Fibroblast of upper back skin (primary cell): Measurements from ENCODE around the gene ZNF438.
A peak's percentile ranks its signal among the peaks of the same experiment; 100 is the strongest.

Experiments
- DNase-seq: peaks from one replicate; pipeline ENCODE4 v3.0.0-alpha.2; 2013

Gene ZNF438

GRCh38 chr10:30836406-30836805 is 195.3 kb downstream of the ZNF438 start:
- DNase-seq, result peak; percentile 48

GRCh38 chr10:30835146-30835545 is 196.5 kb downstream of the ZNF438 start:
- DNase-seq, result no peak

DNA sequence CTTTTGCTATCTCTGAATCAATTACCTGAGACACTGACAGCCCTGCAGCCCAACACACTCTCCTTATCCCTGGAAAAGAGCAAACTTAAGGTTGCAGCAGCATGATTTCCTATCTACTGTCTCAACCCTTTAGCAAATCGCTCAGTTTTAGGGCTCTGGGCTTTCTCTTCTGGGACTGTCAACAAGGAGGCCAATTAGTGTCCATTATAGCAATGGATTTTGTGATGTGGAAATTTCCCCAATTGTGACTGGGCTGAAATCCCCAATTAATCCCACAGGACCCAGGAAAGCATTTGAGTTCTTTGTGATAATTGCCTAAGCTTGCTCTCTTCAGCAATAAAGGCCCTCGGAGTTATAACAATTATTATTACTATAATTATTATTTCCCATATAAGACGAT is 197.0 kb downstream of the ZNF438 start:
- no peak for DNase-seq

DNA sequence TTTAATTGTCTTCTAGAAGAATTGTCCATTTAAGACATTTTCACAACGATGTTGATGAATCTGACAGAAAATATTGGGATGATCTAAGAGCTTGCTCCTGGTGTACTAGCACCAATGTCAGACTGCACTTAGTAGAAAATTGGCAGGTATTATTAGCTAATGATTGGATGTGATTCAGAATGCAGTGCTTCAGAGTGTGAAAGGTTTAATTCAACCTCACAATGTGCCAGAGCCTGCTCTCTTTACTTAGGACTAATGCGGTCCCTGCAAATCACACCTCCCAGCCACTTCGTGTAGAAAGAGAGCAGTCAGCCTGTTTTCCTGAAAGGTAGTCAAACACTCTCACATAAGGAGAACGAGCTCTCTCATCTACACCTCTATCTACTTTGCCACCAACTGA is 197.5 kb downstream of the ZNF438 start:
- no peak for DNase-seq

DNA sequence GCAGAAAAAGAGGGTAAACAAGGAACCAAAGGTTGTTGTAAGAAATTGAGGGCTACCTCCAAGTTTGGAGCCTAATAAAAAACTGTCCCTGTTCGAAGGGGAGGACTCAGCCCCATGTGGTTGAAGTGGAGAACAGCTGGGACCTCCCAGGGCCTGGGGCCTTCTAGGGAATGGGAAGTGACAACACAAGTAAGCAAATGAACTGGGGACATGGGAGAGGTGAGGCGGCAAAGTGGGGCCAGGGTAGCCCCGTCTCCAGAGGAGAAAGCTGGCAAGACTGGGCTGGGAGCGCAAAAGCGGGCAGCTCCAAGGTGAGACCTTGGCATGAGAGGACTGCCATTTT is 198.1 kb downstream of the ZNF438 start:
- no peak for DNase-seq

DNA sequence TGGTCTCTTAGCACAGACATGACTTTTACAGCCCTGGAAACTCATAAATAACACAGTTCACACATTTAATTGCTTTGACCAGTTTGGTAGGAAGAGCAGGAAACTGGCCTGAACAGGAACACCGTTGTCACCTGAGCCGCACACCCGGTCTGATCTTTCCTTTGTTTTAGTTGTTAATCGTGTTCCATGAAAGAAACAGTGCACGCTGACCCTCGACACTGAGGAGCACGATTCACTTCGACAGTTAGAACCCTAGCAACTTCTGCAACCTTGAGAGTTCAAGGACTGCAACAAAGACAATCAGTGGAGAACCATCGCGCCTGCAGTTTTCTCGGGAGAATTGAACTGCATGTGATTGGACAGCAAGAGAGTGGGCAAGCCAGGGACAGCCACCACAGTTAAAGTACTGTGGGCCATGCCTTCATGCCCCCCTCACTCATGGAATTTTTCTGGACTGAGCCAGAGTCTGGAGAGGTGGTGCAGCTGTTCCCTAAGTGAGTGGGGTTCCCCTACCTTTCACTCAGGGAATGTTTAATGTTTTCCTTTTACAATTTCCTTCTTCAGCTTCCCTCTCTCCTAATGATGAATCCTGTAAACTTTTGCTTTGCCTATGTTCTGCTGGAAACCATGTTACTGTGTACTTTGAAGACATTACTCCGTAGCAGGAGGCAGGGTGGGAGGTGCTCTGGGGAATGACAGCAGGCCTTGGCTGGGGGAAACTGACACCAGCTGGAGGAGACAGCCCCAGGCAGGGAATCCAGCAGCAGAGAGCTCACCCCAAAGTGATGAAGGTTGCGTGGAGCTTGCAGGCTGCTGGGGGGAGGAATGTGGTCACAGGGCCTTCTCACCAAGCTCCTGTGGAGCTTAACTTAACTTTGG is 198.7 kb downstream of the ZNF438 start:
- DNase-seq, result no peak

DNA sequence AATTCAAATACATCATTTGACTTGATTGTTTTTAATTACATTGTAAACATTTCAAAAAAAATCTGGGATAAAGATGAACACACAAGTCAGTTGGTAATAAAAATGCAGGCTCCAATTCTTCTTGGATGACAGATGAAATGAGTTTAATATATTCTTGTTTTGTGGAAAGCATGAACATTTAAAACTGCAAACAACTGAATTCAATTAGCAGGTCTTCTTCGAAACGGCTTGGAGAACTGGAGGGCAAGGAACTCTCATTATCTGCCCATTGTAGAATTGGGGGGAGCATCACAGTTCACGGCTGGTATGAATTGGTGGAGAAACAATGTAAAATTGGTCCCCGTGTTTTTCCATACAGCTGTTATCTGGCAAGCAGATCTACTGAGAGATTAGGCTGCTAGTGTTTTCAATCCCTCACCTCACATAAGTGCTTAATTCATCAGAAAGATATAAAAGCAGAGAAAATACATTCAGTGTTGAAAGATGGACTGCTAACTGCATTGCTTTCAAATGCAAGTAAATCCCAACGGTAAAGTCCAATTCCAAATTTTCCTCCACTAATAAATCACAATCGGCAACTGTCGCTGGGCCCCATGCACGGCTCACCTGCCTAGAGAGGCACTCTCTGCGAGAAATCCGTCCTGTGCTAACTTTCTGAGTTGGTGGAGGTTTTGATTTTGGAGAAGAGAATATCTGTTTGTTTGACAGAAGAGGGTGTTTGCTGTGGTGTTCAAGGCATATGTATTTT is 199.5 kb downstream of the ZNF438 start:
- no peak for DNase-seq

DNA sequence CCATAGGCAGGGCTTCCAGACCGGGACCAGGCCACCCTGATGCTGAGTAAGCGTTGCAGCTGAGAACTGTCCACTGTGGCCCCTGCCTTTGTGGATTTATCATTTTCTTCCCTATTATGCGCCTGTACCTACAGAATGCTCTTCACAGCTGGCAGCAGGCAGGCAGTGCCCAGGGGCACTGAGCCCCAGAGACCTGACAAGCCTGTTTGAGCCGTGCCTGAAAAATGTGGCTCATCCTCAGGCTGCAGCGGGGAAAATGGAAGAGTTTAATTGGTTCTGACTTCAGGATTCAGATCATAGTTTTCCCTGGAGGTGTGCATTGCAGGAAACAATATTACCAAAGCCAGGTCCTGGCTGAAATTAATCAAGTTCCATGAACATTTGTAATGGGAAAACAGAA is 200.2 kb downstream of the ZNF438 start:
- DNase-seq, result no peak

- no peak for DNase-seq
Measured at GRCh38 chr10:30830315-30831230, 201.1 kb downstream of the ZNF438 start.

DNA sequence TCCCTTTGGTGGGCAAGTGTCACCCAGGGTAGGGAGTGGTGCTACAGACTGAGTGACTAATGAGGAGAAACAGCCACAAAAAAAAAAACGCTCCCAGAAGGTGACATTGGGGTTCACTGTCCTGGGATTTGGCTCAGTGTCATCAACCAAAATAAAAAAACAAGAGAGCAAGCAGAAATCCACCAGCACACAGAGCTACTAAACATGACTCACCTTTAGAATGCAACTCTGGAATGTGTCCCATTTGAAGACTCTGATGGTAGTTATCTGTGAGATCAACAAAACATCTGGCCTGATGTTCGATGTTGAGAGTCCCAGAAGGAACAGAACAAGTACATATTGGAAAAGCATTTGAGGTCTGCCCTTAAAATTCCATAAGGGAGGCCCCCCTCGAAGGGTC is 201.8 kb downstream of the ZNF438 start:
- DNase-seq, result peak; percentile 73

DNA sequence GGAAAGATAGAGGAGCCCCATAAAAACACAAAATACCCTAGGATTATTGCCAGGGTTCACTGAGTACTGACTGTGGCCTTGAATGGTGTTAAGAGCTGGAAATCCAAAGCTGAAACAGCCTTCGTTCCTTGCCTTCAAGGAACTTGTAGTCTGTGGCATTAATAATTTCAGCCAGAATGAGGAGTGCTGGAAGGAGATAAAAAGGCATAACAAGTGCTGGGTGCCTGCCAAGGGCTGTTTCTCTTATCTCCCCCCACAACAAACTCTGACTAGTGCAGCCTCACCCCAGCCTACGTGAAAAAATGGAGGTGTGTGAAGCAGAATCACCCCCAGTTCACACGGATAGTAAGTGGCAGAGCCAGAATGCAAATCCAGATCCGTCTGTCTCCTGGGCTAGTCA is 203.0 kb downstream of the ZNF438 start:
- DNase-seq, result no peak

- DNase-seq, result no peak
Measured at GRCh38 chr10:30828164-30828563, 203.5 kb downstream of the ZNF438 start.

GRCh38 chr10:30827531-30828120 is 204.0 kb downstream of the ZNF438 start:
- DNase-seq, result peak; percentile 64

- no peak for DNase-seq
Measured at GRCh38 chr10:30826679-30827078, 205.0 kb downstream of the ZNF438 start.

DNA sequence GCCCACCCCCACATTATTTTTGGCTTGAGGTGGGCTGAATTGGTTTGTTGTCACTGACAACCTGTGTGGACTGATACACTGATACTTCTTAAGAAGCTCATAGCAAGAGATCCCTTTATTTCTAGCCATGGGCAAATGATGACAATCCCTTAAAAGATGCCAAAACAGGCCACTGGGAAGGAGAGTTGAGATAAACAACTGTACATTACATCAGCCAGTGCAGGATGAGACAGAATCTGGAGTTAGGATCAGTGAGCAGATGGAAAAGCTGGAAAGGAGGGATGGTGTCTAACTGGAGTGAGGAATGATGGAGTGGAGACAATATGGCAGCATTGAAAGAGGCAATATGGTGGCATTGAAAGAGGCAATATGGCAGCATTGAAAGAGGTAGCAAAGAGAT is 206.2 kb downstream of the ZNF438 start:
- DNase-seq, result no peak

DNA sequence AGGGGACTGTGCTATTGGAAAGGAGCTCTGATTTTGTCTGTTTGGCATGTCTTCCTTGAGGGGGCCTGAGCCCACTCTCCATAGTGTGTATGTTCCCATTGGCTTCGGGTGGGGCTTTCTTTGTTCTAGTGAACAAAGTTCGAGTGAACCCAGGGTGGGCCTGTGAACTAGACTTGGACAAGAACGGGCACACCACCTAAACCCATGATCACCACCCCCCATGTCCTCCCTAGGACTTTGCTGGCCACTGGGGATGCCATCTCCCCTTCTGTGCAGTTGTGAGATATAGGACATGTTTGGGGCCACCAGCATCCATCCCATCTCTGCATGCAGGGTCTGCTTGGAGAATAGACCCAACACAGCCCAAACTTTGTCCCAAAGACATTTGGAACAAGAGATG is 206.6 kb downstream of the ZNF438 start:
- no peak for DNase-seq

- no peak for DNase-seq
Measured at GRCh38 chr10:30823651-30824050, 208.0 kb downstream of the ZNF438 start.

- no peak for DNase-seq
Measured at GRCh38 chr10:30822693-30823465, 208.8 kb downstream of the ZNF438 start.

- no peak for DNase-seq
Measured at GRCh38 chr10:30821994-30822692, 209.5 kb downstream of the ZNF438 start.

DNA sequence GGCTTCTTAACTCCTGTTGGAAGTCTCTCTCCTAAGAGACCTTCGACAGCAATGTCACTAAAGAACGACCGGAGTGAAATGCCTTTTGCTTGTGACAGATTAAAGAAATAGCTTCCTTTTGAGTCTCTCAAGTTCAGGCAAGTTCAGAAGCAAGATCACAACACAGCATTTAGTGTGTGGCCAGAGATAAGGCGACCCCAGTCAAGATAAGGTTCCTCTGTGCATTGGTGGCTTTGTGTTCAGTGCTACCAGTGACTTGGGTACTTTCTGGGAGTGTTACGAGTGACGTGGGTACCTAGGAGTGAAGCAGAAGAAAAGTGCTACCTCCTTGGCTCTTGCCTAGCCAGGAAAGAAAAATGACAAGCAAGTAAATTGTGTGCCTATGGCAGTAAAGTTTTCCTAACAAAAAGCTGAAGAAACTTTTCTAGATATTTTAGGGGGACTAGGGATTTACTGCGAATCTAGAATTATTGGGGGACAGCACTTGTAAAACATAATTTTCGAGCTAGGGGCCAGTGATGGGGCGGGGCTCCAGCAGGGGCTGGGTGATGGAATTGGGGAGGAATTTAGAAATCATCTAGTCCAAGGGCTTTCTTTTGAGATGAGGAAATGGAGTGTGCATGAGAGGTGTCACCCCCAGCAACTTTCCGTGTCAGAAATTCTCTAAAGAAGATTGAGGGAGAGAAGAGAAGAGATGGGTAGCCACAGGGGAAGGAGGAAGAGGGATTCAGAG is 210.2 kb downstream of the ZNF438 start:
- no peak for DNase-seq
